Measurements from ENCODE around the gene AEBP2. TPM values are rescaled to one million over a fixed set of nuclear protein-coding genes. Genes with fewer than 3 reads are reported as not detected.

The AEBP2 gene
- total and polyA plus RNA-seq, 2 of the 4 experiments (the other 2 are of a cell fraction) = 15.5 to 21.7 TPM

- H3K4me2 ChIP-seq (ENCODE audit: low read depth, low read length) = no peak overlapping the region
- H3K56ac ChIP-seq (ENCODE audit: extremely low read depth, insufficient read depth, low read length) = no peak overlapping the region
- no CpG with 5 or more reads among the region's 6 CpGs for WGBS, 2 experiments (ENCODE audit: extremely low coverage in 2 of 2, insufficient read length in 1 of 2)
- no peak overlapping the region for H3K18ac ChIP-seq (ENCODE audit: low read depth, low read length)
- H3K14ac ChIP-seq (replicated peaks; ENCODE audit: low read depth, low read length) = no peak overlapping the region
- H3K23ac ChIP-seq (ENCODE audit: low read depth, low read length) = no peak overlapping the region
- no peak overlapping the region for H2BK15ac ChIP-seq (ENCODE audit: low read depth, low read length)
- ATAC-seq (ENCODE audit: low read depth) = no peak
- no peak overlapping the region for H2AK9ac ChIP-seq (replicated peaks; ENCODE audit: low read depth, low read length, poor library complexity)
- dilution Hi-C loops (cut with HindIII; ENCODE audit: low sequenced_read_pairs, unreplicated experiment) (no loop called here), in situ Hi-C loops (cut with MboI; ENCODE audit: low sequenced_read_pairs) (no loop called here), intact Hi-C loops (cut with micrococcal nuclease) (no loop called here)
- no peak overlapping the region for H3K4me3 ChIP-seq (ENCODE audit: insufficient read depth, low read depth, low read length)
- H2AFZ ChIP-seq (replicated peaks; ENCODE audit: low read length, poor library complexity) = no peak overlapping the region
- peaks cover 3% of the 10 kb centered on the region; the same call in 1 of the 2 replicates for H3K9me1 ChIP-seq (ENCODE audit: insufficient read depth, low read length)
- H3K79me1 ChIP-seq (ENCODE audit: low read depth in 1 of 2, low read length in 2 of 2) = no peaks in the 10 kb centered on the region
- H3K4me1 ChIP-seq (ENCODE audit: control insufficient read depth, insufficient read depth, low read length) = no peaks in the 10 kb centered on the region
- ChIA-PET POLR2A (ENCODE audit: unreplicated experiment) (no interaction called here), CTCF (interaction anchor here (0.8 to 1.5 kb wide), 2 partner anchors 10 to 18 kb away, joined by 3 read pairs; partner anchors contain the start of gene AEBP2)
- H3K36me3 ChIP-seq (ENCODE audit: control insufficient read depth, insufficient read depth, low read length) = no peaks in the 10 kb centered on the region
- no peak overlapping the region for H2AK5ac ChIP-seq (ENCODE audit: low read depth, low read length)
- no peak for TF ChIP-seq FOS (IDR thresholded peaks at IDR 0.05; ENCODE audit: low read depth, low read length)
- TF ChIP-seq CHD1 (IDR thresholded peaks at IDR 0.05; ENCODE audit: low read depth, low read length) = no peak
- no peak for TF ChIP-seq MXI1 (IDR thresholded peaks at IDR 0.05; ENCODE audit: borderline replicate concordance, low read depth, low read length)
- TF ChIP-seq RAD21 (IDR thresholded peaks at IDR 0.05; ENCODE audit: low read length) = no peak
- no peak for TF ChIP-seq BHLHE40 (IDR thresholded peaks at IDR 0.05; ENCODE audit: low read depth, low read length)
- TF ChIP-seq NFE2L2 (IDR thresholded peaks at IDR 0.05; ENCODE audit: low read depth, low read length) = no peak
- TF ChIP-seq CTCF (conservative IDR thresholded peaks at IDR 0.05; ENCODE audit: low read depth, low read length) = no peak
- no peak for TF ChIP-seq MAZ (IDR thresholded peaks at IDR 0.05; ENCODE audit: borderline replicate concordance, low read depth, low read length)
- no peak overlapping the region for H3K4ac ChIP-seq (ENCODE audit: low read depth, low read length)
- H2BK20ac ChIP-seq (ENCODE audit: low read depth, low read length) = no peak overlapping the region
- no peak overlapping the region for H2BK5ac ChIP-seq (ENCODE audit: low read depth, low read length, poor library complexity, severe bottlenecking)
- DNase-seq = no peak
- H3K9me3 ChIP-seq (ENCODE audit: control insufficient read depth, insufficient read depth, low read length) = no peaks in the 10 kb centered on the region; the same call in 1 of the 2 replicates
- no peak overlapping the region for H4K8ac ChIP-seq (ENCODE audit: low read depth in 2 of 2, low read length in 2 of 2)
- H3K27me3 ChIP-seq (ENCODE audit: control insufficient read depth, insufficient read depth, low read length) = no peaks in the 10 kb centered on the region
- H4K91ac ChIP-seq (ENCODE audit: insufficient read depth, low read depth, low read length) = no peak overlapping the region
- no peak overlapping the region for H2BK120ac ChIP-seq (ENCODE audit: low read depth, low read length)
- no peak overlapping the region for H4K5ac ChIP-seq (ENCODE audit: low read depth, low read length)
- H3K27ac ChIP-seq (ENCODE audit: insufficient read depth, low read length) = no peak overlapping the region
- no peaks in the 10 kb centered on the region for H4K20me1 ChIP-seq (ENCODE audit: insufficient read depth, low read length)
- no peak overlapping the region for H3K9ac ChIP-seq (ENCODE audit: low read depth, low read length)
- no TSS peak for BruUV-seq (replicated peaks)
Observed at GRCh38 chr12:19421503-19422282, 17.6 kb upstream of the AEBP2 start.

Measured in IMR-90 (cell line).